Natural killer cell (primary cell): ENCODE data around the gene PTPN4. TPM values are rescaled to one million over a fixed set of nuclear protein-coding genes. Genes with fewer than 3 reads are reported as not detected.

Source experiments
- ATAC-seq, 3 donors: fragments of 150-1000 bp in 2 of 3; fragments of 200-7000 bp in 1 of 3; cut with Tn5 transposase; 1 replicate in 1 of 3; 2 replicates in 2 of 3; pipeline ENCODE4 v1.10.0; 2021; ENCODE audit warnings: mild to moderate bottlenecking in 2 of 3, moderate library complexity in 2 of 3
- DNase-seq, 2 donors: peaks; one replicate each; pipeline versions ENCODE4 v3.0.0 to v3.0.0-alpha.2; 2013 to 2021; ENCODE audit warnings: mixed read lengths in 1 of 2
- H3K27ac ChIP-seq: one replicate; pipeline ENCODE4 v1.5.1; 2013; ENCODE audit warnings: mild to moderate bottlenecking, low read length
- H3K27me3 ChIP-seq: one replicate; pipeline ENCODE4 v1.6.1; 2013; ENCODE audit warnings: low read length; ENCODE audit not compliant: control insufficient read depth, insufficient read depth
- H3K36me3 ChIP-seq: one replicate; pipeline ENCODE4 v1.6.1; 2013; ENCODE audit warnings: low read length; ENCODE audit not compliant: control insufficient read depth, insufficient read depth
- H3K4me1 ChIP-seq: one replicate; pipeline ENCODE4 v1.6.1; 2013; ENCODE audit warnings: low read length; ENCODE audit not compliant: control insufficient read depth, insufficient read depth
- H3K4me3 ChIP-seq: one replicate; pipeline ENCODE4 v1.5.1; 2013; ENCODE audit warnings: low read length
- H3K9me3 ChIP-seq: one replicate; pipeline ENCODE4 v1.6.1; 2013; ENCODE audit warnings: low read length; ENCODE audit not compliant: control insufficient read depth, insufficient read depth
- H3K27ac Mint-ChIP-seq, 2 donors: one replicate each; pipeline ENCODE4 v1.8.0; 2022; ENCODE audit warnings: mild to moderate bottlenecking in 2 of 2, mixed read lengths in 2 of 2, moderate library complexity in 1 of 2
- H3K27me3 Mint-ChIP-seq, 2 donors: one replicate each; pipeline ENCODE4 v1.8.0; 2022; ENCODE audit warnings: low read depth in 2 of 2, mixed read lengths in 2 of 2
- H3K36me3 Mint-ChIP-seq: one replicate; pipeline ENCODE4 v1.8.0; 2022; ENCODE audit warnings: mixed read lengths
- H3K4me1 Mint-ChIP-seq, 2 donors: one replicate each; pipeline ENCODE4 v1.8.0; 2022; ENCODE audit warnings: mixed read lengths in 2 of 2
- H3K4me3 Mint-ChIP-seq: one replicate; pipeline ENCODE4 v1.8.0; 2022; ENCODE audit warnings: mild to moderate bottlenecking, moderate library complexity, mixed read lengths
- H3K9me3 Mint-ChIP-seq, 2 donors: one replicate each; pipeline ENCODE4 v1.8.0; 2022; ENCODE audit warnings: mixed read lengths in 2 of 2
- CTCF ChIP-seq: fragments of 200-600 bp; IDR thresholded peaks from one replicate; pipeline ENCODE4 v1.8.0; 2022; ENCODE audit warnings: antibody characterized with exemption
- WGBS: methylation state at CpG from one replicate; pipeline ENCODE4 v1.1.7; 2013; ENCODE audit warnings: missing lambda C conversion rate; ENCODE audit not compliant: insufficient coverage; 5-methylcytosine and 5-hydroxymethylcytosine counted together
- intact Hi-C: fragments of 100-400 bp; cut with micrococcal nuclease; formaldehyde crosslinking; loops from one replicate; pipeline ENCODE4 v1.14.2; 2022
- total RNA-seq, 4 donors: library from RNA; stranded (reverse); fragments of 120-200 nt in 1 of 4; gene quantifications; one replicate each; pipeline versions ENCODE4 v1.2.3 to v1.2.4, GENCODE V29; 2013 to 2022

PTPN4 gene
- total RNA-seq, 3 donors from 2014 or later (not counting 1 experiment from before 2014, with no cell fraction given): 265 to 347 (median 283) TPM

GRCh38 chr2:120012771-120013596 lies 253.3 kb downstream of the PTPN4 start, which contains the start of gene EPB41L5:
EPB41L5 (plus strand) TSS chr2:120013077; CDS start chr2:120019085, 6,008 bp downstream.
- Histone ChIP-seq H3K36me3 (no peaks in the 10 kb centered on the region), H3K27me3 (no peaks in the 10 kb centered on the region), H3K4me1 (peaks cover 6% of the 10 kb centered on the region), H3K9me3 (no peaks in the 10 kb centered on the region), H3K27ac (peak within 1 kb of the TSS; percentile 63), H3K4me3 (peak within 1 kb of the TSS; percentile 73)
- no peaks in the 10 kb centered on the region for H3K36me3 Mint-ChIP-seq
- ATAC-seq: peak; percentile 94 to 96 (median 95)
- H3K27ac Mint-ChIP-seq: peak within 1 kb of the TSS; percentile 60 to 86
- TF ChIP-seq CTCF: no peak
- peak within 1 kb of the TSS; percentile 82 for H3K4me3 Mint-ChIP-seq
- under 1% methylated on average over 104 of the region's 104 CpGs for WGBS
- H3K27me3 Mint-ChIP-seq: peaks cover 0 to 3% of the 10 kb centered on the region in 2 donors
- H3K9me3 Mint-ChIP-seq: no peaks in the 10 kb centered on the region
- intact Hi-C loops: loop anchor here (2.0 kb wide), 1 partner anchor 254 kb away; the partner anchor contains the start of gene PTPN4
- peak; percentile 71 to 85 for DNase-seq
- peaks cover 10 to 17% of the 10 kb centered on the region in 2 donors for H3K4me1 Mint-ChIP-seq

- H3K27me3 ChIP-seq: no peaks in the 10 kb centered on the region
- no peaks in the 10 kb centered on the region for H3K9me3 Mint-ChIP-seq
- H3K27ac ChIP-seq: no peak overlapping the region
- H3K4me3 ChIP-seq: peak overlapping the region; percentile 73
- H3K27me3 Mint-ChIP-seq: peaks cover 0 to 3% of the 10 kb centered on the region in 2 donors
- WGBS: 35% methylated on average over 13 of the region's 17 CpGs
- DNase-seq: no peak
- H3K36me3 Mint-ChIP-seq: no peaks in the 10 kb centered on the region
- no peaks in the 10 kb centered on the region for H3K9me3 ChIP-seq
- no peak for ATAC-seq
- H3K4me1 Mint-ChIP-seq: peaks cover 10 to 17% of the 10 kb centered on the region in 2 donors
- peak overlapping the region; percentile 78 for H3K4me3 Mint-ChIP-seq
- H3K36me3 ChIP-seq: no peaks in the 10 kb centered on the region
- peak overlapping the region in 1 of 2 donors; percentile 86 for H3K27ac Mint-ChIP-seq
- intact Hi-C loops: loop anchor here (2.0 kb wide), 1 partner anchor 255 kb away; the partner anchor contains the start of gene PTPN4
- peaks cover 6% of the 10 kb centered on the region for H3K4me1 ChIP-seq
- no peak for TF ChIP-seq CTCF
Observed at GRCh38 chr2:120013597-120014223, 254.0 kb downstream of the PTPN4 start.

- TF ChIP-seq CTCF: no peak
- 98% methylated on average over 4 of the region's 8 CpGs for WGBS
- Mint-ChIP-seq H3K4me3 (peak overlapping the region; percentile 78), H3K27me3 (peaks cover 0 to 3% of the 10 kb centered on the region in 2 donors), H3K36me3 (no peaks in the 10 kb centered on the region), H3K4me1 (peaks cover 10 to 17% of the 10 kb centered on the region in 2 donors), H3K9me3 (no peaks in the 10 kb centered on the region), H3K27ac (no peak overlapping the region)
- Histone ChIP-seq H3K27me3 (no peaks in the 10 kb centered on the region), H3K36me3 (no peaks in the 10 kb centered on the region), H3K4me1 (peaks cover 6% of the 10 kb centered on the region), H3K4me3 (no peak overlapping the region), H3K9me3 (no peaks in the 10 kb centered on the region), H3K27ac (no peak overlapping the region)
- no peak for DNase-seq
- no peak for ATAC-seq
- intact Hi-C loops: no loop called here
Observed at GRCh38 chr2:120014226-120014980, 254.7 kb downstream of the PTPN4 start.
